SK-N-SH treated with all-trans-retinoic acid at 6 μM for 48 hours (cell line): ENCODE data around the gene CUL7.
"Not testable (repeated sequence)": the region's sequence is repeated elsewhere in the genome, so short reads cannot be mapped to it uniquely, and the experiment has no call there.

Experiments used
- ATAC-seq: fragments of 200-7000 bp; cut with Tn5 transposase; 3 replicates; pipeline ENCODE4 v1.9.1; 2020; ENCODE audit warnings: mild to moderate bottlenecking, moderate library complexity
- ARNTL ChIP-seq: fragments of 450-650 bp; formaldehyde crosslinking; IDR thresholded peaks from 2 replicates; pipeline ENCODE4 v1.5.0; 2020; ENCODE audit warnings: low read depth, mild to moderate bottlenecking, moderate library complexity, borderline replicate concordance
- BACH2 ChIP-seq: fragments of 250-450 bp; sonication (Bioruptor Pico); IDR thresholded peaks from 2 replicates; pipeline ENCODE4 v1.9.0; 2021; ENCODE audit warnings: mild to moderate bottlenecking, borderline replicate concordance
- CREB5 ChIP-seq: fragments of 250-450 bp; sonication (Bioruptor Pico); IDR thresholded peaks from 2 replicates; pipeline ENCODE4 v1.5.1; 2020; ENCODE audit warnings: low read depth, mild to moderate bottlenecking, moderate library complexity
- CSDC2 ChIP-seq: fragments of 250-450 bp; sonication (Bioruptor Pico); IDR thresholded peaks from 2 replicates; pipeline ENCODE4 v1.5.0; 2020; ENCODE audit warnings: mild to moderate bottlenecking, moderate library complexity
- CSRNP3 ChIP-seq: fragments of 250-450 bp; sonication (Bioruptor Pico); IDR thresholded peaks from 2 replicates; pipeline ENCODE4 v1.5.1; 2021; ENCODE audit warnings: mild to moderate bottlenecking, moderate library complexity
- GLIS3 ChIP-seq: fragments of 250-450 bp; sonication (Bioruptor Pico); IDR thresholded peaks from 2 replicates; pipeline ENCODE4 v1.5.0; 2020; ENCODE audit warnings: mild to moderate bottlenecking, moderate library complexity
- ISL1 ChIP-seq: fragments of 250-450 bp; sonication (Bioruptor Pico); IDR thresholded peaks from 2 replicates; pipeline ENCODE4 v2.1.2; 2022; ENCODE audit warnings: mild to moderate bottlenecking, moderate library complexity
- PATZ1 ChIP-seq: fragments of 250-450 bp; sonication (Bioruptor Pico); IDR thresholded peaks from 2 replicates; pipeline ENCODE4 v1.8.0; 2020; ENCODE audit warnings: mild to moderate bottlenecking, moderate library complexity, borderline replicate concordance
- POU6F1 ChIP-seq: fragments of 250-450 bp; sonication (Bioruptor Pico); IDR thresholded peaks from 2 replicates; pipeline ENCODE4 v1.8.0; 2021; ENCODE audit warnings: low read depth, mild to moderate bottlenecking, moderate library complexity, borderline replicate concordance
- RARB ChIP-seq: fragments of 250-450 bp; sonication (Bioruptor Pico); IDR thresholded peaks from 2 replicates; pipeline ENCODE4 v1.8.0; 2021; ENCODE audit warnings: mild to moderate bottlenecking, moderate library complexity
- SNAI2 ChIP-seq: fragments of 250-450 bp; sonication (Bioruptor Pico); IDR thresholded peaks from 2 replicates; pipeline ENCODE4 v1.5.0; 2020; ENCODE audit warnings: mild to moderate bottlenecking, moderate library complexity
- TCF4 ChIP-seq: fragments of 250-450 bp; sonication (Bioruptor Pico); IDR thresholded peaks from 2 replicates; pipeline ENCODE4 v1.8.0; 2021; ENCODE audit warnings: mild to moderate bottlenecking, moderate library complexity, borderline replicate concordance
- TOX ChIP-seq: fragments of 250-450 bp; sonication (Bioruptor Pico); IDR thresholded peaks from 2 replicates; pipeline ENCODE4 v1.8.0; 2021; ENCODE audit warnings: mild to moderate bottlenecking, moderate library complexity, borderline replicate concordance
- TSHZ2 ChIP-seq: fragments of 250-450 bp; sonication (Bioruptor Pico); IDR thresholded peaks from 2 replicates; pipeline ENCODE4 v1.5.0; 2020; ENCODE audit warnings: mild to moderate bottlenecking, moderate library complexity
- ZC3H10 ChIP-seq: fragments of 250-450 bp; sonication (Bioruptor Pico); IDR thresholded peaks from 2 replicates; pipeline ENCODE4 v1.5.1; 2021; ENCODE audit warnings: mild to moderate bottlenecking, moderate library complexity
- ZFP30 ChIP-seq: fragments of 450-650 bp; formaldehyde crosslinking; IDR thresholded peaks from 2 replicates; pipeline ENCODE4 v1.5.0; 2022; ENCODE audit warnings: mild to moderate bottlenecking, moderate library complexity
- ZNF565 ChIP-seq: fragments of 450-650 bp; formaldehyde crosslinking; conservative IDR thresholded peaks from 2 replicates; pipeline ENCODE4 v1.5.0; 2020; ENCODE audit warnings: low read depth, mild to moderate bottlenecking, moderate library complexity
- ZNF70 ChIP-seq: fragments of 450-650 bp; formaldehyde crosslinking; IDR thresholded peaks from 2 replicates; pipeline ENCODE4 v1.5.0; 2020; ENCODE audit warnings: mild to moderate bottlenecking, moderate library complexity
- ZNF8 ChIP-seq: fragments of 450-650 bp; formaldehyde crosslinking; IDR thresholded peaks from 2 replicates; pipeline ENCODE4 v1.5.0; 2020; ENCODE audit warnings: mild to moderate bottlenecking, moderate library complexity

Gene CUL7

GRCh38 chr6:43045371-43045930 lies 8.2 kb downstream of the CUL7 start:
- ATAC-seq: no peak
- no peak for TF ChIP-seq GLIS3
- TF ChIP-seq ISL1 (CRISPR knock-in tag): no peak
- no peak for TF ChIP-seq ZNF565 (CRISPR knock-in tag)
- TF ChIP-seq TCF4 (CRISPR knock-in tag): no peak
- TF ChIP-seq TOX (CRISPR knock-in tag): no peak
- TF ChIP-seq RARB (CRISPR knock-in tag): no peak
- no peak for TF ChIP-seq PATZ1
- TF ChIP-seq ZC3H10 (CRISPR knock-in tag): no peak

GRCh38 chr6:43043310-43043709 lies 10.3 kb downstream of the CUL7 start:
- ATAC-seq: no peak
- no peak for TF ChIP-seq POU6F1 (CRISPR knock-in tag)
- TF ChIP-seq TCF4 (CRISPR knock-in tag): no peak
- TF ChIP-seq ARNTL (CRISPR knock-in tag): no peak
- no peak for TF ChIP-seq CSDC2
- no peak for TF ChIP-seq TOX (CRISPR knock-in tag)
- no peak for TF ChIP-seq TSHZ2 (CRISPR knock-in tag)
- no peak for TF ChIP-seq ZNF565 (CRISPR knock-in tag)
- no peak for TF ChIP-seq CSRNP3 (CRISPR knock-in tag)
- no peak for TF ChIP-seq ZNF70 (CRISPR knock-in tag)
- TF ChIP-seq, all 23 proteins: peak for 0

- ATAC-seq: not testable (repeated sequence)
These were observed 12.2 kb downstream of the CUL7 start for GRCh38 chr6:43041475-43041874.

GRCh38 chr6:43040542-43041257 lies 13.0 kb downstream of the CUL7 start:
- no peak for ATAC-seq
- no peak for TF ChIP-seq CSRNP3 (CRISPR knock-in tag)

- no peak for ATAC-seq
- no peak for TF ChIP-seq ZNF70 (CRISPR knock-in tag)
- no peak for TF ChIP-seq SNAI2 (CRISPR knock-in tag)
- TF ChIP-seq RARB (CRISPR knock-in tag): no peak
- TF ChIP-seq BACH2 (CRISPR knock-in tag): no peak
- no peak for TF ChIP-seq ZFP30 (CRISPR knock-in tag)
- no peak for TF ChIP-seq ISL1 (CRISPR knock-in tag)
- no peak for TF ChIP-seq CSRNP3 (CRISPR knock-in tag)
- no peak for TF ChIP-seq ARNTL (CRISPR knock-in tag)
- no peak for TF ChIP-seq TCF4 (CRISPR knock-in tag)
- TF ChIP-seq ZC3H10 (CRISPR knock-in tag): no peak
- TF ChIP-seq CREB5 (CRISPR knock-in tag): no peak
- TF ChIP-seq ZNF8 (CRISPR knock-in tag): no peak
- no peak for TF ChIP-seq GLIS3
- no peak for TF ChIP-seq TOX (CRISPR knock-in tag)
These were observed 14.9 kb downstream of the CUL7 start for GRCh38 chr6:43038727-43039126.
